GM12874 (cell line): ENCODE measurements around the gene GPRIN3.

ENCODE experiments used
- TF ChIP-seq, protein P1 (sequence below): IDR thresholded peaks from 2 replicates; pipeline ENCODE4 v1.5.1; 2011; ENCODE audit warnings: low read depth, mild to moderate bottlenecking, control low read depth, low read length, moderate library complexity; ENCODE audit not compliant: insufficient read depth

The GPRIN3 gene

DNA sequence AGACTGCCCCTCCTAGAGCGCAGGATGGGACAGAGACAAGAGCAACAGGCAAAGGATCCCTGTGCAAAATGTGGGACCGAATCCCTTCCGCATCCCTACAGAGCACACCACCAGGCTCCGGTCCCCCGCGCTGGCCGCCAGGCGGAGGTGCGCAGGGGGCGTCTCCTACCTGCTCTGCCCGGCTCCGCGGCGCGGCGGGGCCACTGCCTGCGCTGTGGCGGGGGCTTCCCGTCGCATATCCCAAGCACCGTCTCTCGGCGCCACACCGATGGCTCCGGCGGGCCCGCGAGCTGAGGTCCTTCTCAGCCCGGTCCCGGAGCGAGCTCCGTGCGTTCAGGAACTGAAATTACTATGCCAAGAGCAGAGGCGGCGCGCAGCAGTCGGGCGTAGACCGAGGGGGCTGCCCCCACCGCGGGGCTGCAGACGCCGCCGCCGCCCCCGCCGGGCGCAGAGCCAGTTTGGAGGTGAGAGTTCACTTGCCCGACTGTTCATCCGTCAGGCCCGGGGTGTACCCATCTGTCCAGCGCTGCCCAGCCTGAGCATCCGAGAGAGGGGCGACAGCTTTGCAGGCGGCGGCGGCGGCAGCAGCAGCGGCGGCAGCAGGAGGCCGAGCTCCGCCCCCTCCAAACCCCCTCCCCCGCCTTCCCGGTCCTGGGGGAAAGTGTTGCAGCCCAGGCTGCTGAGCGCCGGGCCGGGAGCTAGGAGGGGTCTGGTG lies at the start of gene GPRIN3:
TSS of gene GPRIN3 (minus strand) at position 355 of the 715 bp plus-strand sequence. CDS start 57,690 bp downstream, outside the sequence.
- TF ChIP-seq, protein P1, sequence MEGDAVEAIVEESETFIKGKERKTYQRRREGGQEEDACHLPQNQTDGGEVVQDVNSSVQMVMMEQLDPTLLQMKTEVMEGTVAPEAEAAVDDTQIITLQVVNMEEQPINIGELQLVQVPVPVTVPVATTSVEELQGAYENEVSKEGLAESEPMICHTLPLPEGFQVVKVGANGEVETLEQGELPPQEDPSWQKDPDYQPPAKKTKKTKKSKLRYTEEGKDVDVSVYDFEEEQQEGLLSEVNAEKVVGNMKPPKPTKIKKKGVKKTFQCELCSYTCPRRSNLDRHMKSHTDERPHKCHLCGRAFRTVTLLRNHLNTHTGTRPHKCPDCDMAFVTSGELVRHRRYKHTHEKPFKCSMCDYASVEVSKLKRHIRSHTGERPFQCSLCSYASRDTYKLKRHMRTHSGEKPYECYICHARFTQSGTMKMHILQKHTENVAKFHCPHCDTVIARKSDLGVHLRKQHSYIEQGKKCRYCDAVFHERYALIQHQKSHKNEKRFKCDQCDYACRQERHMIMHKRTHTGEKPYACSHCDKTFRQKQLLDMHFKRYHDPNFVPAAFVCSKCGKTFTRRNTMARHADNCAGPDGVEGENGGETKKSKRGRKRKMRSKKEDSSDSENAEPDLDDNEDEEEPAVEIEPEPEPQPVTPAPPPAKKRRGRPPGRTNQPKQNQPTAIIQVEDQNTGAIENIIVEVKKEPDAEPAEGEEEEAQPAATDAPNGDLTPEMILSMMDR: no peak

DNA sequence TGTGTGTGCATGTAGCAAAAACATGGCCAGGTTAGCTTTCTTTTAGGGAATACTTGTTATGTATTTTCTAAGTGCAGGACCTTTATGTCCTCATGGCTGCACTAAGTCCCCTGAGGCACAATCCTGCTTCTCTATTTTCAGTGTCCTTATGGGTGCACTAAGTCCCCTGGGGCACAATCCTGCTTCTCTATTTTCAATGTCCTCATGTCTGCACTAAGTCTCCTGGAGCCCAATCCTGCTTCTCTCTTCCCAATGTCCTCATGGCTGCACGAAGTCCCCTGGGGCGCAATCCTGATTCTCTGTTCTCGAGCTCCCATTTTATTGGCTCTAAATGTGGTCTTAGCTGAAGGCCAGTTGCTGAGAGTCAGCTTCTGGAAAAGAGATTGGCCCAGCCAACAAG lies 49.7 kb upstream of the GPRIN3 start:
- TF ChIP-seq, protein P1: no peak

DNA sequence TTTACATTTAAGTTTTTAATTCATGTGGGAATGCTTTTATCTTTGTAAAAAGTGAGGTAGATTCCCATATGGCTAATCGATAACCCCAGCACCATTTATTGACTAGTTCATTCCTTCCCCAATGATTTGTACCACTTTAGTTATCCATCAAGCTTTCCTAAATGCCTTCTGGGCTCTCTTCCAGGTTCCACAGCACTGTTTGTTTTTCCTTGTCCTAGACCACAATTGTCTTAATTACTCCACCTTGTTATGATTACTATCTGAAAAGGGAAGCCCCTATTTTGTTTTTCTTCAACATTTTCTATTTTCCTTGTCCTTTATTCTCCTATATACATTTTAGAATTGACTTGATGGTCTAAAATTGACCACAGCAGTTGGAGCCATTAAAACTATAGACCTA lies 48.5 kb upstream of the GPRIN3 start:
- TF ChIP-seq, protein P1: no peak

DNA sequence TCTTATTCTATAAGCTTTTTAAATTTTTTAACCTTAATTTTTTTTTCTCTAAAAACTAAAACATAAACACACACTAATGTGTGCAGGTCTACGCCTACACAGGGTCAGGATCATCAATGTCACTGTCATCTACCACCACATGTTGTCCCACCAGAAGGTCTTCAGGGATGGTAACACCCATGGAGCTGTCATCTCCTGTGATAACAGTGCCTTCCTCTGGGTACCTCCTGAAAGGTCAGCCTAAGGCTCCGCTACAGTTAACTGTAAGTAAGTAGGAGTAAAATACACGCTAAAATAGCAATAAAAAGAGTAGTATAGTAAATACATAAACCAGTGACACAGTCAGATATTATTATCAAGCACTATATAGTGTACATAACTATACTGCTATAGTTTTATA lies 45.9 kb upstream of the GPRIN3 start:
- TF ChIP-seq, protein P1: no peak

DNA sequence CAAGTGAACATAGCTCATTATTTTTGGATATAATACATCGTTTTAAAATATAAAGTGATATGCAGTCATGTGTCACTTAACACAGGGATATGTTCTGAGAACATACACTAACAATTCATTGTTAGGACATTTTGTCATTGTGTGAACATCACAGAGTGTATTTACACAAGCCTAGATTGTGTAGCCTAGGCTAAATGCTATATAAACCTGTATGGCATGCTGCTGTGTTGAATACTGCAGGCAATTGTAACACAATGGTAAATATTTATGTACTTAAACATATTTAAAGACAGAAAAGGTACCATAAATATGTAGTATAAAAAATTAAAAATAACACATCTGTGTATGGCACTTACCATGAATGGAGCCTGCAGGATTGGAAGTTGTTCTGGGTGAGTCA lies 44.9 kb upstream of the GPRIN3 start:
- TF ChIP-seq, protein P1: no peak

DNA sequence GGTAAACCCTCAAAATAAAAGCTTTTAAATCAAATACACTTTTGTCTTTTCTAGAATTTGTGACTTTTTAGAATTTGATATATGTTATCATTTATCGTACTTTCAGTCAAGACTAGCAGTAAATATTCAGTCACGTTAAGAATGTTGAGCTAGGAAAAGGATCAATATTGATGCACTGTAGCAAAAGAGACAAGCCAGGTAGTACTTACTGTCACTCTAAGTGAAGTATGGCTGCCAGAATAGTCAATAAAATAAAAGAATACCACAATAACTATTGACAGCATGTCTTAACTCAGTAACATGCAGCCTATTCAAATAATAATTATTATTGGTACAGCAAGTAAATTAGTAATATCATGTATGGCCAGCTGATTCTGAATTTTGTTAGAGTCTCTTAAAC lies 43.6 kb upstream of the GPRIN3 start:
- TF ChIP-seq, protein P1: no peak

DNA sequence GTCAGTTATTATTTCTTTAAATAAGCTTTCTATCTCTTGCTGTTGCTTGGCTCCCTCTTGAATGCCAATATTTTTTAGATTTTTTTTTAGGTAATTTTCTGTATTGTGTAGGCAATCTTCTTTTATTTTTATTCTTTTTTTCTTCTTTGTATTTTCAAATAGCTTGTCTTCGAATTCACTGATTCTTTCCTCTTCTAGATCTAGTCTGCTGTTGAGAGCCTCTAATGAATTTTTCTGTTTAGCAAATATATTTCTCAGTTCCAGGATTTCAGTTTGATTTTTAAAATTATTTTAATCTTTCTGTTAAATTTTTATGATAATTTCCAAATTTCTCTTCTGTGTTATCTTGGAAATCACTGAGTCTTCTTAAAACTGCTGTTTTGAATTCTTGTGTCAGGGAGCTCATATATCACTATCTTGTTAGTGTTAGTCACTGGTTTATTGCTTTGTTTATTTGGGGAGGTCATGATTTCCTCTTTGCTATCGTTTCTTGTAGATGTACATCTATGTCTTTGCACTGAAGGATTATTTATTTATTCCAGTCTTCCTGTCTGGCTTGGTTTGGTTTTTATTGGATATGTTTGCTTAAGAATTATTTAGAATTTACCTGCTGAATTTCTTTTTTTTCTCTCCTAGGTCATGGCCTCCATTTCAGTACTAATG lies 39.9 kb upstream of the GPRIN3 start:
- TF ChIP-seq, protein P1: no peak
